Measurements from ENCODE around the gene CARM1. TPM values are rescaled to one million over a fixed set of nuclear protein-coding genes. Genes with fewer than 3 reads are reported as not detected.
A peak's percentile ranks its signal among the peaks of the same experiment; 100 is the strongest.

CARM1 gene
- total RNA-seq, 1 experiment from 2014 or later = 56.2 TPM

DNA sequence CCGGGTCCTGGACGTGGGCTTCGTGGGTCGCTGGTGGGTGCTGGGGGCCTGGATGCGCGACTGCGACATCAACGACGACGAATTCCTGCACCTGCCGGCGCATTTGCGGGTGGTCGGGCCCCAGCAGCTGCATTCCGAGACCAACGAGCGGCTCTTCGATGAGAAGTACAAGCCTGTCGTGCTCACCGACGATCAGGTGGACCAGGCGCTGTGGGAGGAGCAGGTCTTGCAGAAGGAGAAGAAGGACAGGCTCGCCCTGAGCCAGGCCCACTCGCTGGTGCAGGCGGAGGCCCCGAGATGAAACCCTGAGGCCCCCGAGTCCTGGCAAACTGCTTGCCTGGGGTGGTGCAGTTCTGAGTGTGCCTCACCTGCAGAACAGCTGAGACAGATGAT lies 58.0 kb downstream of the CARM1 start:
- H3K4me3 ChIP-seq (ENCODE audit: low read length) = peak overlapping the region; percentile 82
- intact Hi-C loops (cut with micrococcal nuclease) = no loop called here
- TF ChIP-seq EZH2phosphoT487 (IDR thresholded peaks at IDR 0.05; ENCODE audit: borderline replicate concordance, low read length) (no peak), EZH2 (IDR thresholded peaks at IDR 0.05; ENCODE audit: low read length, unreplicated experiment) (no peak)
- TF ChIP-seq, protein P1, sequence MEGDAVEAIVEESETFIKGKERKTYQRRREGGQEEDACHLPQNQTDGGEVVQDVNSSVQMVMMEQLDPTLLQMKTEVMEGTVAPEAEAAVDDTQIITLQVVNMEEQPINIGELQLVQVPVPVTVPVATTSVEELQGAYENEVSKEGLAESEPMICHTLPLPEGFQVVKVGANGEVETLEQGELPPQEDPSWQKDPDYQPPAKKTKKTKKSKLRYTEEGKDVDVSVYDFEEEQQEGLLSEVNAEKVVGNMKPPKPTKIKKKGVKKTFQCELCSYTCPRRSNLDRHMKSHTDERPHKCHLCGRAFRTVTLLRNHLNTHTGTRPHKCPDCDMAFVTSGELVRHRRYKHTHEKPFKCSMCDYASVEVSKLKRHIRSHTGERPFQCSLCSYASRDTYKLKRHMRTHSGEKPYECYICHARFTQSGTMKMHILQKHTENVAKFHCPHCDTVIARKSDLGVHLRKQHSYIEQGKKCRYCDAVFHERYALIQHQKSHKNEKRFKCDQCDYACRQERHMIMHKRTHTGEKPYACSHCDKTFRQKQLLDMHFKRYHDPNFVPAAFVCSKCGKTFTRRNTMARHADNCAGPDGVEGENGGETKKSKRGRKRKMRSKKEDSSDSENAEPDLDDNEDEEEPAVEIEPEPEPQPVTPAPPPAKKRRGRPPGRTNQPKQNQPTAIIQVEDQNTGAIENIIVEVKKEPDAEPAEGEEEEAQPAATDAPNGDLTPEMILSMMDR (conservative IDR thresholded peaks at IDR 0.05; ENCODE audit: low read depth, low read length) = no peak

DNA sequence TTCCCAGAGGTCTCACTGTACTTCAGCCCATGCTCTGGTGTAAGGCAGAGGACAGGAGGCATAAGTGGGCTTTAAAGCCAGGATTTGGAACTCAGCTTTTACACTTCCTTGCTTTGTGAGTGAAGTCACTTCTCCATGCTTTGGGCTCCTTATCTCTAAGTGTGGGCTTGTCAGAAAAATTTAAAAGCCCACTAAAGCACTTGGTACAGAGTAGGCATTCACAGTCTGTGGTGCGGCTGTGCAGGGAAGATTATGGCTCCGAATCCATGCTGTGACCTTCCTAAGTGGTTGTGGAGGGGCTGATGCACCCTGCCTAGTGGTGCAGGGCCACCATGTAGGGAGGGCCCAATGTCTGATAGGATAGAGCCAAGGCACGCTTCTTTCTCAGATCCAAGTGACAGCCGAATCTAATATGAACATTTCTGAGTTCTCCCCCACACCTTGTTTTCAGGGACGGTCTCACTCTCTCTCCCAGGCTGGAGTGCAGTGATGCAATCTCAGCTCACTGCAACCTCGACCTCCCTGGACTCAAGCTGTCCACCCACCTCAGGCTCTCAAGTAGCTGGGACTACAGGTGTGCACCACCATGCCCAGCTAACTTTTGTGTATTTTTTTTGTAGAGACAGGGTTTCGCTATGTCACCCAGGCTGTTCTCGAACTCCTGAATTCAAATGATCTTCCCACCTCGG lies 64.2 kb downstream of the CARM1 start:
- H3K36me3 ChIP-seq (ENCODE audit: low read depth, low read length) = peaks cover 8% of the 10 kb centered on the region; the same call in 1 of the 2 replicates
- no peaks in the 10 kb centered on the region for H3K27me3 ChIP-seq (ENCODE audit: low read length)
- ChIA-PET CTCF (interaction anchor here (1.4 kb wide), 1 partner anchor 100 kb away, joined by 4 read pairs; no protein-coding TSS in a partner anchor), POLR2A (ENCODE audit: unreplicated experiment) (no interaction called here)
- no peak overlapping the region for H2AFZ ChIP-seq (ENCODE audit: low read length)
- no peaks in the 10 kb centered on the region for H3F3A ChIP-seq (ENCODE audit: low read length, unreplicated experiment)
- H3K4me1 ChIP-seq (ENCODE audit: insufficient read depth, low read length) = peaks cover 17% of the 10 kb centered on the region
- BruUV-seq (replicated peaks) = no TSS peak
- H3K9me2 ChIP-seq (replicated peaks; ENCODE audit: low read length) = no peaks in the 10 kb centered on the region
- TF ChIP-seq EZH2phosphoT487 (IDR thresholded peaks at IDR 0.05; ENCODE audit: borderline replicate concordance, low read length) = no peak
- TF ChIP-seq, protein P1 (conservative IDR thresholded peaks at IDR 0.05; ENCODE audit: low read depth, low read length) = no peak
- no peak for TF ChIP-seq EZH2 (IDR thresholded peaks at IDR 0.05; ENCODE audit: low read length, unreplicated experiment)
- no peak overlapping the region for H3K4me3 ChIP-seq (ENCODE audit: low read length)
- peaks cover 21% of the 10 kb centered on the region for H3K79me2 ChIP-seq (ENCODE audit: low read length)
- ATAC-seq (no peak), DNase-seq (no peak)
- intact Hi-C loops (cut with micrococcal nuclease) = loop anchor here (5.0 kb wide), 2 partner anchors 42 to 157 kb away; no protein-coding TSS in a partner anchor
- no peaks in the 10 kb centered on the region for H3K9me3 ChIP-seq (ENCODE audit: low read length)
- H3K4me2 ChIP-seq (ENCODE audit: low read length) = no peak overlapping the region
- H3K27ac ChIP-seq (ENCODE audit: low read length) = no peak overlapping the region
- H3K9ac ChIP-seq (ENCODE audit: low read length) = no peak overlapping the region
- no peaks in the 10 kb centered on the region for H4K20me1 ChIP-seq (ENCODE audit: low read length)

More for the DNA sequence above, 58.0 kb downstream of the CARM1 start:
- peaks cover 14% of the 10 kb centered on the region; the same call in 1 of the 2 replicates for H3K36me3 ChIP-seq (ENCODE audit: low read depth, low read length)
- no peak for DNase-seq
- no peak overlapping the region for H3K27ac ChIP-seq (ENCODE audit: low read length)
- no peaks in the 10 kb centered on the region for H3F3A ChIP-seq (ENCODE audit: low read length, unreplicated experiment)
- peak overlapping the region; percentile 91 for H3K4me2 ChIP-seq (ENCODE audit: low read length)
- peaks cover 16% of the 10 kb centered on the region for H3K4me1 ChIP-seq (ENCODE audit: insufficient read depth, low read length)
- BruUV-seq (replicated peaks) = no TSS peak
- H3K9ac ChIP-seq (ENCODE audit: low read length) = peak overlapping the region; percentile 89
- ChIA-PET POLR2A (ENCODE audit: unreplicated experiment) (no interaction called here), CTCF (interaction anchor here (0.6 kb wide), 1 partner anchor 12 kb away, joined by 6 read pairs; no protein-coding TSS in a partner anchor)
- H3K9me2 ChIP-seq (replicated peaks; ENCODE audit: low read length) = no peaks in the 10 kb centered on the region
- peak overlapping the region; percentile 69 for H2AFZ ChIP-seq (ENCODE audit: low read length)
- H4K20me1 ChIP-seq (ENCODE audit: low read length) = peaks cover 8% of the 10 kb centered on the region; the same call in 1 of the 2 replicates
- 0 out of 2 replicates have a peak, but pooled peaks have one; percentile 2 for ATAC-seq
- H3K9me3 ChIP-seq (ENCODE audit: low read length) = no peaks in the 10 kb centered on the region
- peaks cover 54% of the 10 kb centered on the region for H3K79me2 ChIP-seq (ENCODE audit: low read length)
- no peaks in the 10 kb centered on the region for H3K27me3 ChIP-seq (ENCODE audit: low read length)
